Natural killer cell (primary cell): Measurements from ENCODE around the gene ORAI3. TPM values are rescaled to one million over a fixed set of nuclear protein-coding genes. Genes with fewer than 3 reads are reported as not detected.

Experiments used
- ATAC-seq, 3 donors: fragments of 150-1000 bp in 2 of 3; fragments of 200-7000 bp in 1 of 3; cut with Tn5 transposase; 1 replicate in 1 of 3; 2 replicates in 2 of 3; pipeline ENCODE4 v1.10.0; 2021; ENCODE audit warnings: mild to moderate bottlenecking in 2 of 3, moderate library complexity in 2 of 3
- DNase-seq, 2 donors: peaks; one replicate each; pipeline versions ENCODE4 v3.0.0 to v3.0.0-alpha.2; 2013 to 2021; ENCODE audit warnings: mixed read lengths in 1 of 2
- H3K27ac ChIP-seq: one replicate; pipeline ENCODE4 v1.5.1; 2013; ENCODE audit warnings: mild to moderate bottlenecking, low read length
- H3K27me3 ChIP-seq: one replicate; pipeline ENCODE4 v1.6.1; 2013; ENCODE audit warnings: low read length; ENCODE audit not compliant: control insufficient read depth, insufficient read depth
- H3K36me3 ChIP-seq: one replicate; pipeline ENCODE4 v1.6.1; 2013; ENCODE audit warnings: low read length; ENCODE audit not compliant: control insufficient read depth, insufficient read depth
- H3K4me1 ChIP-seq: one replicate; pipeline ENCODE4 v1.6.1; 2013; ENCODE audit warnings: low read length; ENCODE audit not compliant: control insufficient read depth, insufficient read depth
- H3K4me3 ChIP-seq: one replicate; pipeline ENCODE4 v1.5.1; 2013; ENCODE audit warnings: low read length
- H3K9me3 ChIP-seq: one replicate; pipeline ENCODE4 v1.6.1; 2013; ENCODE audit warnings: low read length; ENCODE audit not compliant: control insufficient read depth, insufficient read depth
- H3K27ac Mint-ChIP-seq, 2 donors: one replicate each; pipeline ENCODE4 v1.8.0; 2022; ENCODE audit warnings: mild to moderate bottlenecking in 2 of 2, mixed read lengths in 2 of 2, moderate library complexity in 1 of 2
- H3K27me3 Mint-ChIP-seq, 2 donors: one replicate each; pipeline ENCODE4 v1.8.0; 2022; ENCODE audit warnings: low read depth in 2 of 2, mixed read lengths in 2 of 2
- H3K36me3 Mint-ChIP-seq: one replicate; pipeline ENCODE4 v1.8.0; 2022; ENCODE audit warnings: mixed read lengths
- H3K4me1 Mint-ChIP-seq, 2 donors: one replicate each; pipeline ENCODE4 v1.8.0; 2022; ENCODE audit warnings: mixed read lengths in 2 of 2
- H3K4me3 Mint-ChIP-seq: one replicate; pipeline ENCODE4 v1.8.0; 2022; ENCODE audit warnings: mild to moderate bottlenecking, moderate library complexity, mixed read lengths
- H3K9me3 Mint-ChIP-seq, 2 donors: one replicate each; pipeline ENCODE4 v1.8.0; 2022; ENCODE audit warnings: mixed read lengths in 2 of 2
- CTCF ChIP-seq: fragments of 200-600 bp; IDR thresholded peaks from one replicate; pipeline ENCODE4 v1.8.0; 2022; ENCODE audit warnings: antibody characterized with exemption
- WGBS: methylation state at CpG from one replicate; pipeline ENCODE4 v1.1.7; 2013; ENCODE audit warnings: missing lambda C conversion rate; ENCODE audit not compliant: insufficient coverage; 5-methylcytosine and 5-hydroxymethylcytosine counted together
- intact Hi-C: fragments of 100-400 bp; cut with micrococcal nuclease; formaldehyde crosslinking; loops from one replicate; pipeline ENCODE4 v1.14.2; 2022
- total RNA-seq, 4 donors: library from RNA; stranded (reverse); fragments of 120-200 nt in 1 of 4; gene quantifications; one replicate each; pipeline versions ENCODE4 v1.2.3 to v1.2.4, GENCODE V29; 2013 to 2022

Gene ORAI3
- total RNA-seq, 3 donors from 2014 or later (not counting 1 experiment from before 2014, with no cell fraction given), result 10.8 to 19.8 (median 12.8) TPM

- H3K36me3 ChIP-seq, result peaks cover 64% of the 10 kb centered on the region
- H3K4me3 Mint-ChIP-seq, result no peak overlapping the region
- no peak overlapping the region for H3K27ac Mint-ChIP-seq
- H3K4me1 Mint-ChIP-seq, result peaks cover 0 to 23% of the 10 kb centered on the region in 2 donors
- no peak for TF ChIP-seq CTCF
- no peak for DNase-seq
- ATAC-seq, result no peak
- no peaks in the 10 kb centered on the region for H3K9me3 ChIP-seq
- 97% methylated on average over 7 of the region's 7 CpGs for WGBS
- H3K36me3 Mint-ChIP-seq, result peaks cover 6% of the 10 kb centered on the region
- no peak overlapping the region for H3K27ac ChIP-seq
- no peaks in the 10 kb centered on the region for H3K27me3 Mint-ChIP-seq
- no peaks in the 10 kb centered on the region for H3K27me3 ChIP-seq
- no peaks in the 10 kb centered on the region for H3K9me3 Mint-ChIP-seq
- H3K4me1 ChIP-seq, result no peaks in the 10 kb centered on the region
- H3K4me3 ChIP-seq, result no peak overlapping the region
- intact Hi-C loops, result no loop called here
Measured at GRCh38 chr16:30972872-30973271, 24.0 kb downstream of the ORAI3 start.

- Mint-ChIP-seq H3K27me3 (no peaks in the 10 kb centered on the region), H3K4me3 (no peak overlapping the region), H3K9me3 (no peaks in the 10 kb centered on the region), H3K4me1 (peaks cover 0 to 23% of the 10 kb centered on the region in 2 donors), H3K27ac (peak overlapping the region in 1 of 2 donors; percentile 0), H3K36me3 (peaks cover 6% of the 10 kb centered on the region)
- no peak for TF ChIP-seq CTCF
- H3K27me3 ChIP-seq, result no peaks in the 10 kb centered on the region
- intact Hi-C loops, result no loop called here
- DNase-seq (no peak), ATAC-seq (no peak)
- H3K27ac ChIP-seq, result no peak overlapping the region
- H3K36me3 ChIP-seq, result peaks cover 58% of the 10 kb centered on the region
- H3K9me3 ChIP-seq, result no peaks in the 10 kb centered on the region
- H3K4me1 ChIP-seq, result no peaks in the 10 kb centered on the region
- WGBS, result 97% methylated on average over 6 of the region's 6 CpGs
- no peak overlapping the region for H3K4me3 ChIP-seq
Measured at GRCh38 chr16:30974348-30974747, 25.5 kb downstream of the ORAI3 start.

GRCh38 chr16:30976486-30976885 lies 27.6 kb downstream of the ORAI3 start:
- Mint-ChIP-seq H3K27me3 (no peaks in the 10 kb centered on the region), H3K9me3 (no peaks in the 10 kb centered on the region), H3K36me3 (no peaks in the 10 kb centered on the region), H3K27ac (peak overlapping the region in 1 of 2 donors; percentile 49), H3K4me1 (peaks cover 0 to 28% of the 10 kb centered on the region in 2 donors), H3K4me3 (no peak overlapping the region)
- intact Hi-C loops, result no loop called here
- DNase-seq (no peak), ATAC-seq (no peak)
- WGBS, result 96% methylated on average over 4 of the region's 4 CpGs
- Histone ChIP-seq H3K4me1 (no peaks in the 10 kb centered on the region), H3K4me3 (no peak overlapping the region), H3K36me3 (peaks cover 54% of the 10 kb centered on the region), H3K27ac (no peak overlapping the region), H3K27me3 (no peaks in the 10 kb centered on the region), H3K9me3 (no peaks in the 10 kb centered on the region)
- TF ChIP-seq CTCF, result no peak

GRCh38 chr16:30977502-30977901 lies 28.6 kb downstream of the ORAI3 start:
- Histone ChIP-seq H3K4me1 (no peaks in the 10 kb centered on the region), H3K27me3 (no peaks in the 10 kb centered on the region), H3K9me3 (no peaks in the 10 kb centered on the region), H3K27ac (no peak overlapping the region), H3K36me3 (peaks cover 46% of the 10 kb centered on the region), H3K4me3 (no peak overlapping the region)
- H3K36me3 Mint-ChIP-seq, result no peaks in the 10 kb centered on the region
- no peaks in the 10 kb centered on the region for H3K9me3 Mint-ChIP-seq
- ATAC-seq (peak in 1 of 3 donors; percentile 29), DNase-seq (peak in 1 of 2 donors; percentile 44)
- no peaks in the 10 kb centered on the region for H3K27me3 Mint-ChIP-seq
- peak overlapping the region in 1 of 2 donors; percentile 60 for H3K27ac Mint-ChIP-seq
- 91% methylated on average over 17 of the region's 17 CpGs for WGBS
- no peak overlapping the region for H3K4me3 Mint-ChIP-seq
- H3K4me1 Mint-ChIP-seq, result peaks cover 0 to 30% of the 10 kb centered on the region in 2 donors
- TF ChIP-seq CTCF, result peak; percentile 14
- intact Hi-C loops, result no loop called here
